HG03469 (cell line): ENCODE results near the gene LYVE1.

ENCODE experiments used
- ATAC-seq: cut with Tn5 transposase; IDR thresholded peaks from one replicate; pipeline ENCODE4 v1.9.1; 2021; ENCODE audit warnings: mild to moderate bottlenecking, moderate library complexity, moderate number of reproducible peaks; ENCODE audit not compliant: unreplicated experiment

LYVE1 gene

DNA sequence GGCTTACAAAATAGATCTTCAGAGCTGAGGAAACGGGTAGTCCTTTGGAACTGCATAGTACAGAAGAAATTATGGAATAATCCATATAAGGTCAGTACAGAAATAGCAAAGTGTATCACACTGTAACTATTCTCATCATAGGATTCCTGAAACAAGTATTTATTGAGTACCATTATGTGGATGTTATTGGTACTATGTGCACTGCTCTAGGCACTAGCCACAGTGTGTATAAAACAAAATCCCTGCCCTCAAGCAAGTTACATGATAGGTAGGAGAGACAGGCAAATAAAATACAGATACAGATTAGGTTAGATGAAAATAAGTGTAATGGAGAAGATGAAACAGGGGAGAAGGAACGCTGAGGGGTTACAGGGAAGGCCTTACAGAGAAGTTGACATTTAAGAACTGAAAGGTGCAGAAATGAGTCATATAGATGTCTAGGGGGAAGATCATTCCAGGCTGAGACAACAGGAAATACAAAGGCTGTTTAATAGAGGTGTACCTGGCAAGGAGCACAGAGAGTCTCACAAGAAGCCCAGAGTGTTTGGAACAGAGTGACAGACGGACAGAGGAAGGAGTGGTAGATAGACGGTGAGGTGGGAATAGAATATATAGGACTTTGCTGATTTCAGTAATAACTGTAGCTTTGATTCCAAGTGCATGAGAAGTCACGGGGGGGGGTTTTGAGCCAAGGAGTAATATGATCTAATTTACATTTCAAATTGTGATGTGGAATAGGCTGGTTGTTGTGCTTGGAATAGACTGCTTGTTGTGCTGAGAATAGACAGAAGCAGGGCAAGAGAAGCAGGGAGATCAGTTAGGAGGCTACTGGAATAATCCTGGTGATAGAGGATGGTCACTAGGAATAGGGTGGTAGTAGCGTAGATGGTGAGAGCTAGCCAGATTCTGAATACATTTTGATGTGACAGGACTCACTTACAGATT is 41.2 kb downstream of the LYVE1 start:
- ATAC-seq, result peak; percentile 65

DNA sequence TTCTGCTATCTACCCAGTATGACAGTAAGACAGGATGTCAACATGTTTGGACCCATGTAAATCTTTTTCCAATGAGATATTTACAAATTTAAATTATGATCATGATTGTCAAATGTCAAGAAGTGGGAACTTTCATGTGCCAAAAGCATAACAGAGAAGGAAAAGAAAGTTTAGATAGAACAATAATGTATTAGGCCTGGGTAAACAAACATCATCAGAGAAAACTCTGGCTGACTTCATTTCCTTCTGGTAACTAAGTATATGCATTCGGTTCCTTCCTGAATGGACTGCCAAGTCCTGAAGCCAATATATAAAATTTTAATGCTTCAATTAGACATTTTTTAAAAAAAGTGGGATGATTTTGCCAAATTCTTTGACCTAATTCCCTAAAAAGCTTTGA is 44.0 kb downstream of the LYVE1 start:
- no peak for ATAC-seq

DNA sequence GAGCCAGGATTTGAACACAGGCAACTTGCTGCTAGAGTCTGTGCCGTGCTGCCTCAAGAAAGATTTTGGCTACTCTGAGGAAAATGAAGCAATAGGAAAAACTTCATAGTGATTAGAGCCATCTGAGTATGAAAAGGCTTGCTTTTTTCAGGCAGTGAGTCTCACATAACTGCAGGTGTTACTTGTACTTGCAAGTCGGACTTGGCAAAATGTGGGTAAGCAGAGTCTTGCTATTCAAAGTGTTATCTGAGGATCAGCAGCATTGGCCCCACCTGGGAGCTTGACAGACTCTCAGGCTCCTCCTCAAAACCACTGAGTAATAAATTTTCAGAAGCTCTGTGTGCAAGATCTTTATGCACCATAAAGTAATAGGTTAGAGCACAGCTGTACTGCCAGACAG is 45.5 kb downstream of the LYVE1 start:
- ATAC-seq, result no peak

GRCh38 chr11:10522276-10522675 is 46.2 kb downstream of the LYVE1 start:
- no peak for ATAC-seq

DNA sequence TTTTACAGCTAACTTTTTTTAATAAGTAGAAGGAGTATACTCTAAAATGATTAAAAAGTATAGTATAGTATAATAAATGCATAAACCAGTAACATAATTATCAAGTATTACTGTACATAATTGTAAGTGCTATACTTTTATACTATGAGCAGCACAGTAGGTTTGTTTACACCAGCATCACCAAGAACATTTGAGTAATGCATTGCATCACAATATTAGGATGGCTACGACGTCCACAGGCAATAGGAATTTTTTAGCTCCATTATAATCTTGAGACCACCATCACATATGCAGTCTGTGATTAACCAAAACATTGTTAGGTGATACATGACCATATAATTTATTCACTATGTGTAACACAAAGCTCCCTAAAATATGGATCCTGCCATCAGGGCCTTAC is 47.9 kb downstream of the LYVE1 start:
- no peak for ATAC-seq

DNA sequence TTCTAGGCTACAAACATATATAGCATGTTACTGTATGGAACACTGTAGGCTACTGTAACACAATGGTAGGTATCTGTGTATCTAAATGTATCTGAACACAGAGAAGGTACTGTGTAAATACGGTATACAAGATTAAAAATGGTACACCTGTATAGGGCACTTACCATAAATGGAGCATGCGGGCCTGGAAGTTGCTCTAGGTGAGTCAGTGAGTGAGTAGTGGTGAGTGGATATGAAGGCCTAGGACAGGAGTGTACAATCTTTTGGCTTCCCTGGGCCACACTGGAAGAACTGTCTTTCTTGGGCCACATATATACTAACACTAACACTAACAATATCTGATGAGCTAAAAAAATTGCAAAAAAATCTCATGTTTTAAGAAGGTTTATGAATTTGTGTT is 48.8 kb downstream of the LYVE1 start:
- ATAC-seq, result no peak

DNA sequence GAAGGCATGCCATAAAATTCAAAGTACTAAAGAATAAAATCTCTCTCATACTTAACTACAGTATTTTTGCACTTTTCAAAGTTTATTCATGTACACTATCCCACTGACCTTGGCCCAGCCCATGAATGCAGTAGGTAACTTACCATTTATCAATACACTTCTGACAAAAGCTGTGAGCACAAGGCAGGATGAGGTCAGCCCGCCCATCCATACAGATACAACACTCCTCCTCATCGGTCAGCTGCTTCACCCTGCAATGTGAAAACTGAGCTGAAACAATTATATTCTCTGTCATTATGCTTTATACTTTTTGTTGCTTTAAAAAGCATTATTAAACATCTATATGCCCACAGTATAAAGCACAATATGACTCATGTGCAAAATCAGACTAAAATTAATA is 49.6 kb downstream of the LYVE1 start:
- no peak for ATAC-seq

DNA sequence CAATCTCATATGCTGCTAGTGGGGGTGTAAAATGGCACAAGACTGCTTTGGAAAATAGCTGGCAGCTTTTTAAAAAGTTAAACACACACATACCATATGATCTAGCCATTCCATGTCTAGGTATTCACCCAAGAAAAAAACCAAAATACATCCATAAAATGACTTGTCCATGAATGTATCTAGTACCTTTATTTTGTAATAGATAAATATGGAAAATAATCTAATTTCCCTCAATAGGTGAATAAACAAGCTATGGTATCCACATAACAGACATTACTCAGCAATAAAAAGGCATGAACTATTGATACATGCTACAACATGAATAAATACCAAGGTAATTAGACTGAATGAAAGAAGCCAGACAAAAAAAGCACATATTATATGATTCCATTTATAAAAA is 50.3 kb downstream of the LYVE1 start:
- ATAC-seq, result no peak

- ATAC-seq, result no peak
Observed at GRCh38 chr11:10515418-10515817, 53.0 kb downstream of the LYVE1 start.

DNA sequence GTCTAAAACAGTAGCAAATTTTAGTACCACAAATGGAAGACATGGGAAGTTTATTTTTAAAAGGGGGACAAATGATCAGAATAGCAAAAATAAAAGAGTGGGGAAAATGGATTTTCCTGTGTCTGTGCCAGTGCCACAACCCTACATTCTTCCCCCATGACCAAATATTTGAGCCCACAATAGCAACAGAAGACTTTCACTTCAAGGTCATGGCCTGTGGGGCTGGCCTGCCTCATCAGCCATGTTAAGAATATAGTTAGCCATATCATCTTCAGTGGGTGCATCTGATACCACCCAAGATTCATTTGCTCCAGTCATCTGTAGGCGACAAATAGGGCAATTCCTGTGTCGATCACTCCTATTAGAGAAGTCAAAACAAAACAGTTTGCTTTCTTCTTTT is 53.8 kb downstream of the LYVE1 start:
- ATAC-seq, result no peak

DNA sequence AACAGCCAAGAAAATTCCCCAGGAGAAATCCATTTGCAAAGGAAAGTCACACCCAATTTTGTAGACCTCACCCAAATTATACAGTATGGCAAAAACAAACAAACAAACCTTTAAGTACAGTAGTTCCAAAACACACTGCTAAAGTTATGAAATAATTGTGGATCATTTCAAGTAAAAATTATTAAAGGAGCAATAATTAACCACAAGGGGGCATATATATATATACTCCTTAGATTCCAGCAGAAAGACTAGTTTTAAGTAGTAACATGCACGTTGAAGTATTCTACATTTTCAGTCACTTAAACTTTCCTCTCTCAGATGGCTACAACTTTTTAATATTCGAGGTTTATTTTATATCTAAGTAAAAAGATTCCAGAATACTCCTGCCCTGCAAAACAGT is 54.3 kb downstream of the LYVE1 start:
- ATAC-seq, result no peak

DNA sequence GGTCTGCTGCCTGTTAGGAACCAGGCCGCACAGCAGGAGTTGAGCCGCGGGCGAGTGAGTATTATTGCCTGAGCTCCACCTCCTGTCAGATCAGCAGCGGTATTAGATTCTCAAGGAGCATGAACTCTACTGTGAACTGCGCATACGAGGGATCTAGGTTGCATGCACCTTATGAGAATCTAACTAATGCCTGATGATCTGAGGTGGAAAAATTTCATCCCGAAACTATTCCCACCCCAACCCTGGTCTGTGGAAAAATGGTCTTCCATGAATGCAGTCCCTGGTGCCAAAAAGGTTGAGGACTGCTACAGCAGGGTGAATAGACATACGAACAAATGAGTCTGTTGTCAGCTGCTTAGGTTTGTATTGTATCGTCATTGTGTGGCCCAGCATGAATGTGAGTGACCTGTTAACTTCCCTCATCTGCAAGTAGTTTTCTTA is 57.3 kb downstream of the LYVE1 start:
- ATAC-seq, result no peak
